Measurements from ENCODE around the gene PAWR. TPM values are rescaled to one million over a fixed set of nuclear protein-coding genes. Genes with fewer than 3 reads are reported as not detected.
A peak's percentile ranks its signal among the peaks of the same experiment; 100 is the strongest.

The PAWR gene
- total RNA-seq, 2 donors from 2014 or later, result 14.2 to 24.3 TPM

GRCh38 chr12:79553863-79554574, 136.7 kb downstream of the PAWR start:
- Histone ChIP-seq H3K9me3 (no peaks in the 10 kb centered on the region), H3K27me3 (no peaks in the 10 kb centered on the region), H3K27ac (no peak overlapping the region), H3K4me3 (no peak overlapping the region), H3K4me1 (peaks cover 0 to 23% of the 10 kb centered on the region in 2 donors), H3K36me3 (peaks cover 3% of the 10 kb centered on the region)
- TF ChIP-seq, protein P1, sequence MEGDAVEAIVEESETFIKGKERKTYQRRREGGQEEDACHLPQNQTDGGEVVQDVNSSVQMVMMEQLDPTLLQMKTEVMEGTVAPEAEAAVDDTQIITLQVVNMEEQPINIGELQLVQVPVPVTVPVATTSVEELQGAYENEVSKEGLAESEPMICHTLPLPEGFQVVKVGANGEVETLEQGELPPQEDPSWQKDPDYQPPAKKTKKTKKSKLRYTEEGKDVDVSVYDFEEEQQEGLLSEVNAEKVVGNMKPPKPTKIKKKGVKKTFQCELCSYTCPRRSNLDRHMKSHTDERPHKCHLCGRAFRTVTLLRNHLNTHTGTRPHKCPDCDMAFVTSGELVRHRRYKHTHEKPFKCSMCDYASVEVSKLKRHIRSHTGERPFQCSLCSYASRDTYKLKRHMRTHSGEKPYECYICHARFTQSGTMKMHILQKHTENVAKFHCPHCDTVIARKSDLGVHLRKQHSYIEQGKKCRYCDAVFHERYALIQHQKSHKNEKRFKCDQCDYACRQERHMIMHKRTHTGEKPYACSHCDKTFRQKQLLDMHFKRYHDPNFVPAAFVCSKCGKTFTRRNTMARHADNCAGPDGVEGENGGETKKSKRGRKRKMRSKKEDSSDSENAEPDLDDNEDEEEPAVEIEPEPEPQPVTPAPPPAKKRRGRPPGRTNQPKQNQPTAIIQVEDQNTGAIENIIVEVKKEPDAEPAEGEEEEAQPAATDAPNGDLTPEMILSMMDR (IDR thresholded peaks at IDR 0.05), result no peak
- DNase-seq (ENCODE audit: low spot score), result no peak

DNA sequence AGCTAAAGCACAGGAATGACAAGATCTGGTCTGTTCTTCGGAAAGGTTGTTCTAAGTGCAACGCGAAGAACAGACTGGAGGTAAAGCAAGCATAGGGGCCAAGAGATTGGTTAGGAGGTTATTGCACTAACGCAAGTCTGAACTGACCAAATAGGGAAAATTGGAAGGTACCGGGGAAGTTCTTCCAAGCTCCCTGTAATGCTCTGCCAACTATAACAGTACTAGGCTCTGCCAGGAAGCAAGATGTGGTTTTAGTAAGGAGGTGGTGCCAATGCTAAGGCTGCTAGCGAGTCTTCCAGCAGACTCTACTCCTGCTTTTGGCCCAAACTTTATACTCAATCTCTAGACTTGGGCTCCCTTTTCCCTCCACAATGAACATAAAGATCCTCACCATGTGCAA, 138.6 kb downstream of the PAWR start:
- peaks cover 3% of the 10 kb centered on the region for H3K36me3 ChIP-seq
- H3K9me3 ChIP-seq, result no peaks in the 10 kb centered on the region
- no peak overlapping the region for H3K4me3 ChIP-seq
- no peak for DNase-seq (ENCODE audit: low spot score)
- no peaks in the 10 kb centered on the region for H3K27me3 ChIP-seq
- peaks cover 0 to 27% of the 10 kb centered on the region in 2 donors for H3K4me1 ChIP-seq
- TF ChIP-seq, protein P1 (IDR thresholded peaks at IDR 0.05), result no peak
- H3K27ac ChIP-seq, result no peak overlapping the region

- H3K4me1 ChIP-seq, result peaks cover 0 to 24% of the 10 kb centered on the region in 2 donors
Measured at GRCh38 chr12:79549531-79550271, 141.1 kb downstream of the PAWR start.

DNA sequence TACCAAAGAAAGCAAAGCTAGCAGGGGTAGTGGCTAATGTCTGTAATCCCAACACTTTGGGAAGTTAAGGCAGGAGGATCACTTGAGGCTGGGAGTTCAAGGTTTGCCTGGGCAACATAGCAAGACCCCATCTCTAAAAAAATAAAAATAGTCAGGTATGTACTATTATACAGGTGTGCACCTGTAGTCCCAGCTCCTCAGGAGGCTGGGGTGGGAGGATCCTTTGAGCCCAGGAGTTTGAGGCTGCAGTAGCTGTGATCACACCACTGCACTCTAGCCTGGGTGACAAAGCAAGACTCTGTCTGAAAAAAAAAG, 142.2 kb downstream of the PAWR start:
- Histone ChIP-seq H3K27ac (no peak overlapping the region), H3K4me3 (no peak overlapping the region), H3K4me1 (peaks cover 0 to 24% of the 10 kb centered on the region in 2 donors), H3K36me3 (peaks cover 3% of the 10 kb centered on the region), H3K9me3 (no peaks in the 10 kb centered on the region), H3K27me3 (no peaks in the 10 kb centered on the region)
- TF ChIP-seq, protein P1 (IDR thresholded peaks at IDR 0.05), result no peak
- no peak for DNase-seq (ENCODE audit: low spot score)

More at GRCh38 chr12:79549531-79550271, 141.1 kb downstream of the PAWR start:
- no peak overlapping the region for H3K27ac ChIP-seq
- TF ChIP-seq, protein P1 (IDR thresholded peaks at IDR 0.05), result no peak
- H3K36me3 ChIP-seq, result peaks cover 3% of the 10 kb centered on the region
- no peaks in the 10 kb centered on the region for H3K27me3 ChIP-seq
- H3K9me3 ChIP-seq, result no peaks in the 10 kb centered on the region
- H3K4me3 ChIP-seq, result no peak overlapping the region
- no peak for DNase-seq (ENCODE audit: low spot score)

DNA sequence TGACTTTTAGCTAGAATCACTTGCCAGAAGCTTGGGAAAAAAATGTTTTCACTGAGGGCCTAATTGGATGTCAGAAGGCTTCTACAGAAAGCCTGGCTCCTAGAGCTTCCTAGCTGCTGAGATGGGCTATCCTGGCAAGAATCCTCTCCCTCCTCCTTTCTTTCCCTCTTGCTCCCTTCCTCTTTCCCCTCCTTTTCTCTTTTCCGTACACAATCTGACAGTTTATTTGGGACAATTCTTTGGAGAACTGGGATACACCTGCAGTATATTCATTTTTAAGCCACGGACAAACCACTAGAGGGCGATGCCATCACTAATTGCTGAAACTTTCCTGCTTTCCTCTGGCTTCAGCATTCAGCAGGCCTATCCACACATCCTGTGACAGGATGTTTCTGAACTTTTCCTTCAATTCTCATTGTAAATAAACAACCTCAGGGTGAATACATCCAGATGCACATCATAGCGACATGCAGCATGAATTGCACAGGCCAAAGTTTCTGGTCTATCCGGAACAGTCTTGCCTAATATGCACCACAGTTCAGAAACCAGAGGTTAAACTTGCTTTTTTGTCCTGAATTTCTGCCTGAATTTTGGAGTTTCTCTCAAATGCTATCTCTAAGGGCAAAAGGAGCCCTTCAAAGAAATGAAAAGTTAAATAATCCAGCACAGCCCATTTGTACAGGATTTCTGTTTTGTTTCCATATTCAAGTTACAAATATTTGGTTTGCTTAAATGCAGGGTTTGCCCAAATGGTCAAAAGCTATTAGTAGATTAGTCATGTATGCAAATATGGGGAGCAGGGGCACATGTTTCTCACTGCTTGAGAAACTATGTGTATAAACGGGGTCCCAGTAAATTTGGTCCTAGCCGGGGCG, 142.8 kb downstream of the PAWR start:
- peak overlapping the region in 1 of 2 donors; percentile 22 for H3K27ac ChIP-seq

More for the DNA sequence above, 142.8 kb downstream of the PAWR start:
- peaks cover 0 to 24% of the 10 kb centered on the region in 2 donors for H3K4me1 ChIP-seq
- peaks cover 3% of the 10 kb centered on the region for H3K36me3 ChIP-seq
- no peaks in the 10 kb centered on the region for H3K9me3 ChIP-seq
- no peak overlapping the region for H3K4me3 ChIP-seq
- no peak for DNase-seq (ENCODE audit: low spot score)
- no peaks in the 10 kb centered on the region for H3K27me3 ChIP-seq
- TF ChIP-seq, protein P1 (IDR thresholded peaks at IDR 0.05), result peak; percentile 38 to 79

All from right atrium auricular region (tissue), 2 donors.